ENCODE results near the gene CAMKMT. TPM values are rescaled to one million over a fixed set of nuclear protein-coding genes. Genes with fewer than 3 reads are reported as not detected.

Gene CAMKMT
- total RNA-seq, 2 donors from 2014 or later: 3.6 to 4.6 TPM

GRCh38 chr2:44680983-44681531, 319.3 kb downstream of the CAMKMT start:
- no peaks in the 10 kb centered on the region for H3K27me3 ChIP-seq
- H3K27ac ChIP-seq: no peak overlapping the region
- TF ChIP-seq, protein P1, sequence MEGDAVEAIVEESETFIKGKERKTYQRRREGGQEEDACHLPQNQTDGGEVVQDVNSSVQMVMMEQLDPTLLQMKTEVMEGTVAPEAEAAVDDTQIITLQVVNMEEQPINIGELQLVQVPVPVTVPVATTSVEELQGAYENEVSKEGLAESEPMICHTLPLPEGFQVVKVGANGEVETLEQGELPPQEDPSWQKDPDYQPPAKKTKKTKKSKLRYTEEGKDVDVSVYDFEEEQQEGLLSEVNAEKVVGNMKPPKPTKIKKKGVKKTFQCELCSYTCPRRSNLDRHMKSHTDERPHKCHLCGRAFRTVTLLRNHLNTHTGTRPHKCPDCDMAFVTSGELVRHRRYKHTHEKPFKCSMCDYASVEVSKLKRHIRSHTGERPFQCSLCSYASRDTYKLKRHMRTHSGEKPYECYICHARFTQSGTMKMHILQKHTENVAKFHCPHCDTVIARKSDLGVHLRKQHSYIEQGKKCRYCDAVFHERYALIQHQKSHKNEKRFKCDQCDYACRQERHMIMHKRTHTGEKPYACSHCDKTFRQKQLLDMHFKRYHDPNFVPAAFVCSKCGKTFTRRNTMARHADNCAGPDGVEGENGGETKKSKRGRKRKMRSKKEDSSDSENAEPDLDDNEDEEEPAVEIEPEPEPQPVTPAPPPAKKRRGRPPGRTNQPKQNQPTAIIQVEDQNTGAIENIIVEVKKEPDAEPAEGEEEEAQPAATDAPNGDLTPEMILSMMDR (IDR thresholded peaks at IDR 0.05): no peak
- H3K9me3 ChIP-seq: no peaks in the 10 kb centered on the region
- no peak for DNase-seq (ENCODE audit: low spot score)
- no peak overlapping the region for H3K4me3 ChIP-seq
- no peaks in the 10 kb centered on the region for H3K36me3 ChIP-seq
- peaks cover 0 to 5% of the 10 kb centered on the region in 2 donors for H3K4me1 ChIP-seq

GRCh38 chr2:44682459-44682858, 320.7 kb downstream of the CAMKMT start:
- no peaks in the 10 kb centered on the region for H3K36me3 ChIP-seq
- DNase-seq (ENCODE audit: low spot score): no peak
- H3K27ac ChIP-seq: no peak overlapping the region
- no peaks in the 10 kb centered on the region for H3K9me3 ChIP-seq
- TF ChIP-seq, protein P1 (IDR thresholded peaks at IDR 0.05): no peak
- H3K4me1 ChIP-seq: peaks cover 0 to 5% of the 10 kb centered on the region in 2 donors
- H3K27me3 ChIP-seq: no peaks in the 10 kb centered on the region
- no peak overlapping the region for H3K4me3 ChIP-seq

- Histone ChIP-seq H3K4me1 (peaks cover 0 to 5% of the 10 kb centered on the region in 2 donors), H3K27me3 (no peaks in the 10 kb centered on the region), H3K4me3 (no peak overlapping the region), H3K36me3 (no peaks in the 10 kb centered on the region), H3K9me3 (no peaks in the 10 kb centered on the region), H3K27ac (no peak overlapping the region)
- TF ChIP-seq, protein P1 (IDR thresholded peaks at IDR 0.05): no peak
- DNase-seq (ENCODE audit: low spot score): no peak
Measured at GRCh38 chr2:44684559-44684958, 322.8 kb downstream of the CAMKMT start.

DNA sequence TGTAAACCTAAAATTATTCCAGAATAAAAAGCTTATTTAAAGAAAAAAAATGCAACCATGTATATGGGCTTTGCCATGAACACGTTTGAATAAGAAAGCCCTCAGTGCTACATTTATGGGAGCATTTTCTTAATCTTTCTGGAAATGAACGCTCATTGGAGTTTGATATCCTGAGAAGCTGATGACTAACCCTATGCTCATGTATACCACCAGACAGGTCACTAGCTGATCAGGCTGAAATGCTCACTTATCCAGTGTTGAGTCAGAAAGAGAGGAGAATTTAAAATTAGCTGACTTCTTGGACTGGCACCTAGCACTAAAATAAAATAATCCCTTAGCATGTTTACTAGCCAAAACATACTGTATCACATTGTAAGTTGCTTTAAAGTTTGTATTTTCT, 324.8 kb downstream of the CAMKMT start:
- Histone ChIP-seq H3K4me1 (no peaks in the 10 kb centered on the region), H3K27me3 (no peaks in the 10 kb centered on the region), H3K9me3 (no peaks in the 10 kb centered on the region), H3K4me3 (no peak overlapping the region), H3K27ac (no peak overlapping the region), H3K36me3 (no peaks in the 10 kb centered on the region)
- TF ChIP-seq, protein P1 (IDR thresholded peaks at IDR 0.05): no peak
- no peak for DNase-seq (ENCODE audit: low spot score)

DNA sequence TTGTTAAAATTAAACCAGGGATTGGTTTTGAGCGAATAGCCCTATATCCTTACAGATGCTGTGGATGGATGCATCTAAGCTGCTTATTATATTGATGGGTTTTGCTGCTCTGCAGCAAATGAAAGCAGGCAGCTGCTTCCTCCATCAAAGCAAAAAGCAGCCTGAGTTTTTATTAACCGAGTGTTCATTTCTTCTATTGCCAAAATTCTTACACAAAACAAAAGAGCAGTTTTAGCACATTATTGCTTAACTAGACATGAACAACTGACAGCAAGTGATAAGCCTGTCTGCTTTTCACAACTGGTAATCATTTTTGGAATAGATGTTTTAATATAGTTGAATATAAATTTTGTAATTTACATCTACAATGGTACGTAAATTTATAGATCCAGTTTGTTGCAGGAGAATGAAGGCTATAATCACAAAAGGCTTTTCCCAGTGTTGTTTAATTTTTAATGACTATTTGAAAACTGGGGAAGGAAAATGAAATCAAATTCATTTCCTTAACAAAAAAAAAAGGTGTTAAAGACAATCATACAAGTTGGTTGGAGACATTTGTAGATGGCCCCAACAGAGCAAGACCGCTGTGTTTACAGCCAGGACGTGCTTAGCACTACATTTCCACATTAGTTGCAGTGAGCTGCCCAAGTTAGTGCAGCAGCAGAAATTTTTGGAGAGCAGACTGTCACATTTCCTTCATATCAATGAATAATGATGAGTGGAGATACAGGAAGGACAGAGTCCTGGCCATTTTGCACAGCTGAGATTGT, 326.1 kb downstream of the CAMKMT start:
- H3K36me3 ChIP-seq: no peaks in the 10 kb centered on the region
- H3K9me3 ChIP-seq: no peaks in the 10 kb centered on the region
- TF ChIP-seq, protein P1 (IDR thresholded peaks at IDR 0.05): no peak
- no peak overlapping the region for H3K4me3 ChIP-seq
- no peaks in the 10 kb centered on the region for H3K27me3 ChIP-seq
- DNase-seq (ENCODE audit: low spot score): no peak
- H3K4me1 ChIP-seq: no peaks in the 10 kb centered on the region
- no peak overlapping the region for H3K27ac ChIP-seq

All from right atrium auricular region (tissue), 2 donors.